ENCODE data around the gene RNF31.

- no peak for TF ChIP-seq CTCF (IDR thresholded peaks at IDR 0.05)
- no peak for TF ChIP-seq EP300 (IDR thresholded peaks at IDR 0.05)
Measured at GRCh38 chr14:24117179-24117578, 30.1 kb upstream of the RNF31 start.

All from ovary (tissue), 3 donors.